ENCODE measurements around the gene CCSER2.

CCSER2 gene

GRCh38 chr10:84392181-84392580 lies 63.8 kb downstream of the CCSER2 start:
- H3K4me3 ChIP-seq (ENCODE audit: low read depth, low read length): no peak overlapping the region
- no peaks in the 10 kb centered on the region for H3K4me1 ChIP-seq
- no peaks in the 10 kb centered on the region for H3K27me3 ChIP-seq
- DNase-seq: no peak
- H3K9me3 ChIP-seq: no peaks in the 10 kb centered on the region
- H3K36me3 ChIP-seq: no peaks in the 10 kb centered on the region
- TF ChIP-seq, protein P1, sequence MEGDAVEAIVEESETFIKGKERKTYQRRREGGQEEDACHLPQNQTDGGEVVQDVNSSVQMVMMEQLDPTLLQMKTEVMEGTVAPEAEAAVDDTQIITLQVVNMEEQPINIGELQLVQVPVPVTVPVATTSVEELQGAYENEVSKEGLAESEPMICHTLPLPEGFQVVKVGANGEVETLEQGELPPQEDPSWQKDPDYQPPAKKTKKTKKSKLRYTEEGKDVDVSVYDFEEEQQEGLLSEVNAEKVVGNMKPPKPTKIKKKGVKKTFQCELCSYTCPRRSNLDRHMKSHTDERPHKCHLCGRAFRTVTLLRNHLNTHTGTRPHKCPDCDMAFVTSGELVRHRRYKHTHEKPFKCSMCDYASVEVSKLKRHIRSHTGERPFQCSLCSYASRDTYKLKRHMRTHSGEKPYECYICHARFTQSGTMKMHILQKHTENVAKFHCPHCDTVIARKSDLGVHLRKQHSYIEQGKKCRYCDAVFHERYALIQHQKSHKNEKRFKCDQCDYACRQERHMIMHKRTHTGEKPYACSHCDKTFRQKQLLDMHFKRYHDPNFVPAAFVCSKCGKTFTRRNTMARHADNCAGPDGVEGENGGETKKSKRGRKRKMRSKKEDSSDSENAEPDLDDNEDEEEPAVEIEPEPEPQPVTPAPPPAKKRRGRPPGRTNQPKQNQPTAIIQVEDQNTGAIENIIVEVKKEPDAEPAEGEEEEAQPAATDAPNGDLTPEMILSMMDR (IDR thresholded peaks at IDR 0.05; ENCODE audit: low read depth, low read length): no peak

DNA sequence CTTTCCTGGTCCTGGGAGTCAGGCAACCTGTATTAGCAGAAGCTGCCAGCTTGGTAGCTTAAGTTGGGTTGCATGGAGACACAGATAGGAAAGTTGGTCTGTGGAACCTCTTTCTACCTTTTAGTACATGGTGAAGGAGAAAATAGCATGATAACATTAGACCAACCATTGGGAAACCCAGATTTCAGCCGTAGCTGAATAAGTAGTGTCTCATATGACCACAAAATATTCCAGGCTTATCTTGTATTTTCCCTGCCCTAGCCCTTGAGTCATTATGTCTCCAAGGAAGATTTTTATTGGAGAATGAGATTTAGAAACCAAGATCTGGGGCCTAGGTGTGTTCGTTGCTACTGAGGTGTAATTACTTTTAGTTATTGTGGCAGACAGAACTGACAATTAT lies 67.2 kb downstream of the CCSER2 start:
- no peak overlapping the region for H3K4me3 ChIP-seq (ENCODE audit: low read depth, low read length)
- DNase-seq: no peak
- H3K27me3 ChIP-seq: no peaks in the 10 kb centered on the region
- H3K9me3 ChIP-seq: no peaks in the 10 kb centered on the region
- TF ChIP-seq, protein P1 (IDR thresholded peaks at IDR 0.05; ENCODE audit: low read depth, low read length): no peak
- no peaks in the 10 kb centered on the region for H3K36me3 ChIP-seq
- H3K4me1 ChIP-seq: no peaks in the 10 kb centered on the region

- Histone ChIP-seq H3K4me3 (ENCODE audit: low read depth, low read length) (no peak overlapping the region), H3K9me3 (no peaks in the 10 kb centered on the region), H3K27me3 (no peaks in the 10 kb centered on the region), H3K4me1 (no peaks in the 10 kb centered on the region), H3K36me3 (no peaks in the 10 kb centered on the region)
- TF ChIP-seq, protein P1 (IDR thresholded peaks at IDR 0.05; ENCODE audit: low read depth, low read length): no peak
- DNase-seq: no peak
Observed at GRCh38 chr10:84397735-84398144, 69.4 kb downstream of the CCSER2 start.

DNA sequence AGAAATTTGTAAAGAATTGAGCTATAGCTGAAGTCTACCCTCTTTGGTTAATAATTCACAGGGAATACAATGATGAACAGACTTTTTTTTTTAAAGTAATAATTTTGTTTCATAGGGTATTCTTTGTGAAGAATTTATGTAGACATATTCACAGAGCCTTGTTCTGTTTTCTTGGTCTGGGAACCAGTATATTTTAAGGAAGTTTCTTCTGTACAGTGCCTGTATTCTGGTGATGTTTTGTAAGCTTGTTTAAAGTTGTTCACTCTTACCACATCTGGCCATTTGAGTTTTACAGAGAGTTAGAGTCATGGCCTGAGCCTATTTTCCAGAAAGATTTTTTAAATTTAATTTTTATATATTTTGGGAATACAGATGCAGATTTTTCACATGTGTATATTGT lies 70.3 kb downstream of the CCSER2 start:
- no peaks in the 10 kb centered on the region for H3K4me1 ChIP-seq
- TF ChIP-seq, protein P1 (IDR thresholded peaks at IDR 0.05; ENCODE audit: low read depth, low read length): no peak
- no peaks in the 10 kb centered on the region for H3K27me3 ChIP-seq
- H3K4me3 ChIP-seq (ENCODE audit: low read depth, low read length): no peak overlapping the region
- no peaks in the 10 kb centered on the region for H3K36me3 ChIP-seq
- no peaks in the 10 kb centered on the region for H3K9me3 ChIP-seq
- DNase-seq: no peak

DNA sequence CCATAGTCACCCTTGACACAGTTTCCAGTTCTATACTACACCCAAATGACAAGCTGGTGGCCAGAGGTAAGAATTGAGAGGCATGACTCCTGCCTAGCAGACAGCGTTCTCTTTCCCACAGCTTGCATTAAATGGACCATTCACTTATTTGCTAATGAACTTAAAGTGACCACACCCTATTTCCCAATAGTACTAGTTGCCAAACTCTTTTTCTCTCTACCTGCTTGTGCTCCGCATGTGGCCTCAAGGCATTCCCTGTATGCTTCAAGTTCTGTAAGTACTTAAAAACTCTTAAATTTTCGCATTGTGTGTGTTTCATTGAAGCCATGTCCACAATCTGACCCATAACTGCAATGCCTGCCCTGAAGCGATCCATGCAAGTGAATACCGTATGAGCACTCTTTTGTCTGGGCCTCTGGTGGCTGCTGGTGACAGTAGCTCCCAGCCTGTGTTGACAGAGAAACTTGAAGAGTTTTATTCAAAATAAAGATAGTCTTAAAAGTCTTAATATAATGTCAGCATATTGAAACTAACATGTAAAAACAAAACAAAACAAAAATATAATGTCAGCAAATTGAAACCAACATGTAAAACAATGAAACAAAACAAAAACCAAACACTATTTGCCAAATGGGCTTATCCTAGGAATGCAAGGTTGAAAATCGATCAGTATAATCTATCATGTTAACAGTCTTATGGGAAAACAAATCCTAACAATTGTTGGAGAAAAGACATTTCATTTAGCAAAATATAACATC lies 73.6 kb downstream of the CCSER2 start:
- Histone ChIP-seq H3K4me3 (ENCODE audit: low read depth, low read length) (no peak overlapping the region), H3K4me1 (no peaks in the 10 kb centered on the region), H3K9me3 (no peaks in the 10 kb centered on the region), H3K27me3 (no peaks in the 10 kb centered on the region), H3K36me3 (no peaks in the 10 kb centered on the region)
- no peak for DNase-seq
- TF ChIP-seq, protein P1 (IDR thresholded peaks at IDR 0.05; ENCODE audit: low read depth, low read length): no peak

GRCh38 chr10:84404783-84405182 lies 76.4 kb downstream of the CCSER2 start:
- no peak overlapping the region for H3K4me3 ChIP-seq (ENCODE audit: low read depth, low read length)
- TF ChIP-seq, protein P1 (IDR thresholded peaks at IDR 0.05; ENCODE audit: low read depth, low read length): no peak
- no peaks in the 10 kb centered on the region for H3K9me3 ChIP-seq
- no peaks in the 10 kb centered on the region; the same call in 1 of the 2 replicates for H3K4me1 ChIP-seq
- no peaks in the 10 kb centered on the region for H3K27me3 ChIP-seq
- no peaks in the 10 kb centered on the region for H3K36me3 ChIP-seq
- no peak for DNase-seq

All from BE2C (cell line).